ENCODE data around the gene DNASE1.
A peak's percentile ranks its signal among the peaks of the same experiment; 100 is the strongest.

The DNASE1 gene

DNA sequence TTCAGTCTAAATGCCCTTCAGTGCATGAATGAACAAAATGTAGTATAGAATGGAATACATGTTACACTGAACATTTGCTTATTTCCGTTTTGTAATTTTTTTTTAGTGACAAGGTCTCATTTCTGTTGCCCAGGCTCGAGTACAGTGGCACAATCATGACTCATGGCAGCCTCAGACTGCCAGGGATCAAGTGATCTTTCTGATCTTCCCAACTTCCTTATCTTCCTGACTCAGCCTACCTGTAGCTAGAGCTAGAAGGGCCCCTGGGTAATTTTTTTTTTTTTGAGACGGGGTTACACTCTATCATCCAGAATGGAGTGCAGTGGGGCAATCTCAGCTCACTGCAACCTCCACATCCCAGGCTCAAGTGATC, 35.7 kb upstream of the DNASE1 start:
- Histone ChIP-seq H3K9me3 (ENCODE audit: low read length) (no peaks in the 10 kb centered on the region), H4K20me1 (ENCODE audit: insufficient read depth, low read length) (no peaks in the 10 kb centered on the region), H2AFZ (ENCODE audit: low read length) (no peak overlapping the region), H3K9ac (ENCODE audit: low read length) (no peak overlapping the region), H3F3A (ENCODE audit: insufficient read depth, low read length) (peaks cover 11% of the 10 kb centered on the region; the same call in 1 of the 2 replicates), H3K27ac (ENCODE audit: low read depth, low read length, poor library complexity, severe bottlenecking) (peak overlapping the region; percentile 96), H3K27me3 (ENCODE audit: insufficient read depth, low read length) (no peaks in the 10 kb centered on the region), H3K4me1 (ENCODE audit: insufficient read depth, low read length, severe bottlenecking) (peaks cover 81% of the 10 kb centered on the region), H3K4me2 (ENCODE audit: low read length) (peak overlapping the region; percentile 26; the same call in 1 of the 2 replicates), H3K79me2 (ENCODE audit: insufficient read depth, low read length) (peaks cover 55% of the 10 kb centered on the region), H3K9me2 (ENCODE audit: low read depth, low read length) (no peaks in the 10 kb centered on the region), H3K4me3 (ENCODE audit: low read depth, low read length, poor library complexity, severe bottlenecking) (no peak overlapping the region), H3K36me3 (ENCODE audit: insufficient read depth, low read length) (peaks cover 30% of the 10 kb centered on the region)
- no peak for TF ChIP-seq EZH2 (IDR thresholded peaks at IDR 0.05; ENCODE audit: borderline replicate concordance, low read length)
- TF ChIP-seq, protein P1, sequence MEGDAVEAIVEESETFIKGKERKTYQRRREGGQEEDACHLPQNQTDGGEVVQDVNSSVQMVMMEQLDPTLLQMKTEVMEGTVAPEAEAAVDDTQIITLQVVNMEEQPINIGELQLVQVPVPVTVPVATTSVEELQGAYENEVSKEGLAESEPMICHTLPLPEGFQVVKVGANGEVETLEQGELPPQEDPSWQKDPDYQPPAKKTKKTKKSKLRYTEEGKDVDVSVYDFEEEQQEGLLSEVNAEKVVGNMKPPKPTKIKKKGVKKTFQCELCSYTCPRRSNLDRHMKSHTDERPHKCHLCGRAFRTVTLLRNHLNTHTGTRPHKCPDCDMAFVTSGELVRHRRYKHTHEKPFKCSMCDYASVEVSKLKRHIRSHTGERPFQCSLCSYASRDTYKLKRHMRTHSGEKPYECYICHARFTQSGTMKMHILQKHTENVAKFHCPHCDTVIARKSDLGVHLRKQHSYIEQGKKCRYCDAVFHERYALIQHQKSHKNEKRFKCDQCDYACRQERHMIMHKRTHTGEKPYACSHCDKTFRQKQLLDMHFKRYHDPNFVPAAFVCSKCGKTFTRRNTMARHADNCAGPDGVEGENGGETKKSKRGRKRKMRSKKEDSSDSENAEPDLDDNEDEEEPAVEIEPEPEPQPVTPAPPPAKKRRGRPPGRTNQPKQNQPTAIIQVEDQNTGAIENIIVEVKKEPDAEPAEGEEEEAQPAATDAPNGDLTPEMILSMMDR (IDR thresholded peaks at IDR 0.05; ENCODE audit: low read length): no peak

DNA sequence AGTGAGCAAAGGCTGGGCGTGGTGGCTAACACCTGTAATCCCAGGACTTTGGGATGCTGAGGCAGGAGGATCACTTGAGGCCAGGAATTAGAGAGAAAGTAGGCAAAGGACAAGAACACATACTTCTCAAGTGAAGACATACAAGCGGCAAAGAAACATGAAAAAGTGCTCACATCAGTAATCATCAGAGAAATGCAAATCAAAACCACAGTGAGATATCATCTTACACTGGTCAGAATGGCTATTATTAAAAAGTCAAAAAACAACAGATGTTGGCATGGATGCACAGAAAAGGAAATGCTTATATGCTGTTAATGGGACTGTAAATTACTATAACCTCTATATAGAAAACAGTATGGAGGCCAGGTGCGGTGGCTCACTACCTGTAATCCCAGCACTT, 30.8 kb upstream of the DNASE1 start:
- Histone ChIP-seq H3K27me3 (ENCODE audit: insufficient read depth, low read length) (no peaks in the 10 kb centered on the region), H3K4me1 (ENCODE audit: insufficient read depth, low read length, severe bottlenecking) (peaks cover 98% of the 10 kb centered on the region), H4K20me1 (ENCODE audit: insufficient read depth, low read length) (no peaks in the 10 kb centered on the region), H3K4me3 (ENCODE audit: low read depth, low read length, poor library complexity, severe bottlenecking) (peak overlapping the region; percentile 31), H3K36me3 (ENCODE audit: insufficient read depth, low read length) (no peaks in the 10 kb centered on the region), H3K4me2 (ENCODE audit: low read length) (peak overlapping the region; percentile 64), H2AFZ (ENCODE audit: low read length) (no peak overlapping the region), H3K79me2 (ENCODE audit: insufficient read depth, low read length) (peaks cover 20% of the 10 kb centered on the region), H3K9ac (ENCODE audit: low read length) (peak overlapping the region; percentile 37), H3K9me2 (ENCODE audit: low read depth, low read length) (no peaks in the 10 kb centered on the region), H3F3A (ENCODE audit: insufficient read depth, low read length) (peaks cover 15% of the 10 kb centered on the region; the same call in 1 of the 2 replicates), H3K27ac (ENCODE audit: low read depth, low read length, poor library complexity, severe bottlenecking) (peak overlapping the region; percentile 96), H3K9me3 (ENCODE audit: low read length) (no peaks in the 10 kb centered on the region)
- TF ChIP-seq EZH2 (IDR thresholded peaks at IDR 0.05; ENCODE audit: borderline replicate concordance, low read length): no peak
- TF ChIP-seq, protein P1 (IDR thresholded peaks at IDR 0.05; ENCODE audit: low read length): no peak

DNA sequence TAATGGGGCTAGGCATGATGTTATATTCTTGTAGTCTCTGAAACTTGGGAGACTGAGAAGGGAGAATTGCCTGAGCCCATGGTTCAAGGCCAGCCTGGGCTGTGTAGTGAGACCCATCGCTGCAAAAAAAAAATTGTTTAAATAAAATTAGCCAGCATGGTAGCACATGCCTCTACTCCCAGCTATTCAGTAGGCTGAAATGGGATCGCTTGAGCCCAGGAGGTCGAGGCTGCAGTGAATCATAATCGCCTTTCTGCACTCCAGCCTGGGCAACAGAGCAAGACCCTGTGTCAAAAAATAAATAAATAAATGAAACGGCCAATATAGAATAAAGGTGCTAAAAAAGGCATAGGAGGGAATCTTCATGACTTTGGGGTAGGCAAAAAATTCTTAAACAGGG, 29.2 kb upstream of the DNASE1 start:
- H3K9ac ChIP-seq (ENCODE audit: low read length): peak overlapping the region; percentile 23; the same call in 1 of the 2 replicates
- H3F3A ChIP-seq (ENCODE audit: insufficient read depth, low read length): peaks cover 15% of the 10 kb centered on the region; the same call in 1 of the 2 replicates
- H3K36me3 ChIP-seq (ENCODE audit: insufficient read depth, low read length): no peaks in the 10 kb centered on the region
- H3K9me3 ChIP-seq (ENCODE audit: low read length): no peaks in the 10 kb centered on the region
- no peaks in the 10 kb centered on the region for H4K20me1 ChIP-seq (ENCODE audit: insufficient read depth, low read length)
- peaks cover 16% of the 10 kb centered on the region for H3K79me2 ChIP-seq (ENCODE audit: insufficient read depth, low read length)
- no peaks in the 10 kb centered on the region for H3K9me2 ChIP-seq (ENCODE audit: low read depth, low read length)
- peak overlapping the region; percentile 96 for H3K27ac ChIP-seq (ENCODE audit: low read depth, low read length, poor library complexity, severe bottlenecking)
- TF ChIP-seq EZH2 (IDR thresholded peaks at IDR 0.05; ENCODE audit: borderline replicate concordance, low read length): no peak
- TF ChIP-seq, protein P1 (IDR thresholded peaks at IDR 0.05; ENCODE audit: low read length): no peak
- no peak overlapping the region for H3K4me3 ChIP-seq (ENCODE audit: low read depth, low read length, poor library complexity, severe bottlenecking)
- H3K4me2 ChIP-seq (ENCODE audit: low read length): peak overlapping the region; percentile 33; the same call in 1 of the 2 replicates
- H2AFZ ChIP-seq (ENCODE audit: low read length): no peak overlapping the region
- peaks cover 86% of the 10 kb centered on the region for H3K4me1 ChIP-seq (ENCODE audit: insufficient read depth, low read length, severe bottlenecking)
- no peaks in the 10 kb centered on the region for H3K27me3 ChIP-seq (ENCODE audit: insufficient read depth, low read length)
